ENCODE results near the gene LTB4R2.

Gene LTB4R2

GRCh38 chr14:24277606-24278321 lies 32.2 kb upstream of the LTB4R2 start:
- no peaks in the 10 kb centered on the region for H3K9me3 ChIP-seq (ENCODE audit: control insufficient read depth, insufficient read depth, low read length)
- no peaks in the 10 kb centered on the region; the same call in 1 of the 2 replicates for H3K36me3 ChIP-seq (ENCODE audit: control insufficient read depth, insufficient read depth, low read length)
- H3K27ac ChIP-seq (ENCODE audit: low read length), result no peak overlapping the region
- H3K4me1 ChIP-seq (ENCODE audit: control insufficient read depth, insufficient read depth, low read length), result no peaks in the 10 kb centered on the region
- WGBS (ENCODE audit: insufficient coverage, insufficient read length), result no CpG with 5 or more reads among the region's 11 CpGs
- DNase-seq (ENCODE audit: low read depth, low spot score), result no peak
- no peak overlapping the region for H3K4me3 ChIP-seq (ENCODE audit: low read length)
- H3K27me3 ChIP-seq (ENCODE audit: control insufficient read depth, insufficient read depth, low read length), result no peaks in the 10 kb centered on the region

DNA sequence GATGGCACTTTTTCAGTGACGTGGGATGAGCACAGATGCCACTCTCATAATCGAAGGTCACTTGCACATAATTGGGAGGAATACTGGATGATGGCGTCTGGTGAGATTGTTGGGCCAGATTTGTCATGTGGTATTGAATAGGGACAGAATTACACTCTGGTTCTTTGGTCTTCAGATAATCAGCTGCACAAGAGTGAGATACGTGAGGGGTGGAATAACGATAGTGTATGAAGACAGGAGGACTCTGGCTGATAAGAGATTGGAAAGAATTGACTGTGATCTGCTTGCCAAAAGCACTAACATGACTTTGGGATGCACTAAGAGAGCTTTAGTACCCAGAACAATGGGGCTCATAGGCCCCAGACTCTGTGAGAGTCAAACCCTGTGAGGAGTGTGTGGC lies 31.5 kb upstream of the LTB4R2 start:
- no peaks in the 10 kb centered on the region for H3K27me3 ChIP-seq (ENCODE audit: control insufficient read depth, insufficient read depth, low read length)
- no peaks in the 10 kb centered on the region for H3K4me1 ChIP-seq (ENCODE audit: control insufficient read depth, insufficient read depth, low read length)
- no peaks in the 10 kb centered on the region; the same call in 1 of the 2 replicates for H3K36me3 ChIP-seq (ENCODE audit: control insufficient read depth, insufficient read depth, low read length)
- H3K27ac ChIP-seq (ENCODE audit: low read length), result no peak overlapping the region
- no peak for DNase-seq (ENCODE audit: low read depth, low spot score)
- H3K9me3 ChIP-seq (ENCODE audit: control insufficient read depth, insufficient read depth, low read length), result no peaks in the 10 kb centered on the region
- WGBS (ENCODE audit: insufficient coverage, insufficient read length), result 100% methylated on average over 2 of the region's 5 CpGs
- no peak overlapping the region for H3K4me3 ChIP-seq (ENCODE audit: low read length)

DNA sequence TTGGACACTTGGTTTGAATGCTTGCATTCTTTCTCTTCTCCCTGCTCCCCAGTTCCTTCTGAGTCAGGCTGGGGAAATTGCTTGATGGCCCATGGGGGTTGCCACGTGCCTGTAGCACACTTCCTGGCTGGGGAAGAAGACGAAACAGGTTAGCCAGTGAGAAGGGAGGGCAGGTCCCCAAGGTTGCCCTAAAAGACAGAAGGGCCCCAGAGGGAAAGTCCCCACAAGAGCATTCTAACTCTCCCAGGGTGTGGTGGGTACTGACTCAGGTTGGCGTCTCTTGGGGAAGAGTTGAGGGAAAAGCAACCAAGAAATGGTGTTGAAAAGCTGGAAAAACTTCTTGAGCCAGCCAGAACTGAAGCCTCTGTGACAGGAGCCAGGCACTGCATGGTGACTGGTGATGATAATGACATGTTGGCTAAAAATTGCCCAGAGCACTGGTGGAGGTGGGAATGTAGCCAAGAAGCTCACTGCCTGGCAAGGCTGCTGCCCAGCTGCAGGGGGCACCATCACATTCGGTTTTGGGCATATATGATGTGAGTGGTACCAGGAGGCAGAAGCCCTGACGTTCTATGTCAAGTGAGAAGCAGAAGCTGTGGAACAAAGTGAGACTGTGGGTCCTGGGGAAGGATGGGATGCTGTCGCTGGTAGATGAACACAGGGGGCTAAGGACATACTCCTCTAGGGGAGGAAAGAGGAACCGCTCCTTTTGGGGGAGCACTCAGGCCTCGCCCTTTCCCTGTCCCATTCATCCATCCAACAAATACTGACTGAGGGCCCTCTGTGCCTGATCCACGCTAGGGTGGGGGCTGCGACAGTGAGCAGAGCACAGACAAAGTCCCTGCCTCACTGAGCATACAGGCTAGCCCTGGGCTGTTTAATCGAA lies 30.4 kb upstream of the LTB4R2 start:
- no peak for DNase-seq (ENCODE audit: low read depth, low spot score)
- H3K4me3 ChIP-seq (ENCODE audit: low read length), result no peak overlapping the region
- no CpG with 5 or more reads among the region's 11 CpGs for WGBS (ENCODE audit: insufficient coverage, insufficient read length)
- H3K9me3 ChIP-seq (ENCODE audit: control insufficient read depth, insufficient read depth, low read length), result no peaks in the 10 kb centered on the region
- no peaks in the 10 kb centered on the region for H3K27me3 ChIP-seq (ENCODE audit: control insufficient read depth, insufficient read depth, low read length)
- H3K36me3 ChIP-seq (ENCODE audit: control insufficient read depth, insufficient read depth, low read length), result no peaks in the 10 kb centered on the region; the same call in 1 of the 2 replicates
- H3K27ac ChIP-seq (ENCODE audit: low read length), result no peak overlapping the region
- H3K4me1 ChIP-seq (ENCODE audit: control insufficient read depth, insufficient read depth, low read length), result no peaks in the 10 kb centered on the region

DNA sequence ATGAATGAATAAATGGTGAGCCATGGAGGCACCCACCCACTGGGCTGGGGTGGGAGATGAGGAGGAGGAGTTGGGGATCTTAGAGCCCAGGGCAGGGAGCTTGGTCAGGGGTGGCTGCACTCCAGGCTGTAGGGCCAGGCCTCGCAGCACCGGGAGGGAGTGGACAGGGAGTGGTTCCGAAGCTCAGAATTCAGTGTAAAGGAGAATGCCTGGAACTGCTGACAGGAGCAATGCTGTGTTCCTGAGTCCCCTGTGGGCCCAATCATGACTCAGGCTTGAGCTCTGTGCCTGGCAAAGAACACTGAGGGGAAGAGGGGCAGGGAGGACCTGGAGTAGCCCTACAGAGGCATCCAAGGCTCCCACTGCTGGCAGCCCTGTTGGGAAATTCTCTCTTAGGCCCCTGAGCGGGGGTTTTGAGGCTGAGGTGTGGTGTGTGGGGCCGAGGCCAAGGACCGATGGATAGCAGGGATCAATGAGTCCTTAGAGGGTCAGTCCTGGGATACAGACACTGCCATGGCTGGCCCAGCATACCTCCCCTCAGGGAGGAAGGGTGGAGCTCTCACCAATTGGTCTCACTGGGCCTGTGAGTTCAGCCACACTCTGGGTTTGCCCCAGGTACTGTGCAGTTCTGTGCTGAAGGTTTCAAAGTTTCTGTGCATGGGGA lies 29.0 kb upstream of the LTB4R2 start:
- no peaks in the 10 kb centered on the region; the same call in 1 of the 2 replicates for H3K36me3 ChIP-seq (ENCODE audit: control insufficient read depth, insufficient read depth, low read length)
- H3K4me1 ChIP-seq (ENCODE audit: control insufficient read depth, insufficient read depth, low read length), result no peaks in the 10 kb centered on the region
- H3K4me3 ChIP-seq (ENCODE audit: low read length), result no peak overlapping the region
- WGBS (ENCODE audit: insufficient coverage, insufficient read length), result no CpG with 5 or more reads among the region's 6 CpGs
- no peak overlapping the region for H3K27ac ChIP-seq (ENCODE audit: low read length)
- no peaks in the 10 kb centered on the region for H3K9me3 ChIP-seq (ENCODE audit: control insufficient read depth, insufficient read depth, low read length)
- no peak for DNase-seq (ENCODE audit: low read depth, low spot score)
- H3K27me3 ChIP-seq (ENCODE audit: control insufficient read depth, insufficient read depth, low read length), result no peaks in the 10 kb centered on the region

GRCh38 chr14:24281636-24282035 lies 28.3 kb upstream of the LTB4R2 start:
- Histone ChIP-seq H3K27ac (ENCODE audit: low read length) (no peak overlapping the region), H3K4me1 (ENCODE audit: control insufficient read depth, insufficient read depth, low read length) (no peaks in the 10 kb centered on the region), H3K4me3 (ENCODE audit: low read length) (no peak overlapping the region), H3K36me3 (ENCODE audit: control insufficient read depth, insufficient read depth, low read length) (no peaks in the 10 kb centered on the region; the same call in 1 of the 2 replicates), H3K9me3 (ENCODE audit: control insufficient read depth, insufficient read depth, low read length) (no peaks in the 10 kb centered on the region), H3K27me3 (ENCODE audit: control insufficient read depth, insufficient read depth, low read length) (no peaks in the 10 kb centered on the region)
- DNase-seq (ENCODE audit: low read depth, low spot score), result no peak
- no CpG with 5 or more reads among the region's 7 CpGs for WGBS (ENCODE audit: insufficient coverage, insufficient read length)

GRCh38 chr14:24282736-24283135 lies 27.2 kb upstream of the LTB4R2 start:
- H3K27ac ChIP-seq (ENCODE audit: low read length), result no peak overlapping the region
- no peaks in the 10 kb centered on the region for H3K4me1 ChIP-seq (ENCODE audit: control insufficient read depth, insufficient read depth, low read length)
- H3K4me3 ChIP-seq (ENCODE audit: low read length), result no peak overlapping the region
- WGBS (ENCODE audit: insufficient coverage, insufficient read length), result no CpG with 5 or more reads among the region's 3 CpGs
- no peaks in the 10 kb centered on the region for H3K36me3 ChIP-seq (ENCODE audit: control insufficient read depth, insufficient read depth, low read length)
- H3K27me3 ChIP-seq (ENCODE audit: control insufficient read depth, insufficient read depth, low read length), result no peaks in the 10 kb centered on the region
- H3K9me3 ChIP-seq (ENCODE audit: control insufficient read depth, insufficient read depth, low read length), result no peaks in the 10 kb centered on the region
- no peak for DNase-seq (ENCODE audit: low read depth, low spot score)

DNA sequence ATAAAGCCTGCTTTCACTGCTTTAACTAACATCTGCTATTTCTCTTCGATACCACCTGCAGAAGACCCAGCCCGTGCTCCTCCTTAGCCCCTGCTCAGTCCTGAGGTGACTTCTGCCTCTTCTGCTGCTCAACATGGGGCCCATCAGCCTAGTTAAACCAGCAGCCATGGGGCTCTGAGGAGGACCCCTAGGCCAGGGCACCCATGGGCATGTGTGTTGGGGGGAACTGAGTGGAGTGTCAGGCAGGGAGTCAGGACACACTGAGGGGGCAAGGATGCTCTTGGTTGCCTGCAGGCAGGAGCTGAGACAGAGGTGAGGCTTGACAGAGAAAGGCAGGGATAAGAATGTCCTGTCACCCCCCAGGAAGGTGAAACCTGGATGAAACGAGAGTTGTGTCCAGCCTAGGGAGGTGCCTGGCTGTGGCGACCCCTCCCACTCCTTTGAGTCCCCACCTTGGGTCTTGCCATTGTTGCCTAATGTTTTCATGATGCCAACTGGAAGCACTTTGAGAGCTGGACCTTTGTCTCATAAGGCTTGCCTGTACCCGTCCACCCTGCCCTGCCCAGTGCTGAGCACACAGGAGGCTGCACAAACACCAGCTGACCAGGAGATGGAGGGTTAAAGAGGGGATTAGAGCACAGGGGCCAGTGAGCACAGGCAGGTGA lies 26.0 kb upstream of the LTB4R2 start:
- Histone ChIP-seq H3K27me3 (ENCODE audit: control insufficient read depth, insufficient read depth, low read length) (no peaks in the 10 kb centered on the region), H3K9me3 (ENCODE audit: control insufficient read depth, insufficient read depth, low read length) (no peaks in the 10 kb centered on the region), H3K4me1 (ENCODE audit: control insufficient read depth, insufficient read depth, low read length) (no peaks in the 10 kb centered on the region), H3K27ac (ENCODE audit: low read length) (no peak overlapping the region), H3K4me3 (ENCODE audit: low read length) (no peak overlapping the region), H3K36me3 (ENCODE audit: control insufficient read depth, insufficient read depth, low read length) (no peaks in the 10 kb centered on the region)
- DNase-seq (ENCODE audit: low read depth, low spot score), result no peak
- no CpG with 5 or more reads among the region's 5 CpGs for WGBS (ENCODE audit: insufficient coverage, insufficient read length)

- H3K27me3 ChIP-seq (ENCODE audit: control insufficient read depth, insufficient read depth, low read length), result no peaks in the 10 kb centered on the region
- no CpG with 5 or more reads among the region's 11 CpGs for WGBS (ENCODE audit: insufficient coverage, insufficient read length)
These were observed 25.4 kb upstream of the LTB4R2 start for GRCh38 chr14:24284501-24285035.

GRCh38 chr14:24285351-24285750 lies 24.6 kb upstream of the LTB4R2 start:
- no CpG with 5 or more reads among the region's 4 CpGs for WGBS (ENCODE audit: insufficient coverage, insufficient read length)
- DNase-seq (ENCODE audit: low read depth, low spot score), result no peak
- no peaks in the 10 kb centered on the region for H3K27me3 ChIP-seq (ENCODE audit: control insufficient read depth, insufficient read depth, low read length)

More at GRCh38 chr14:24284501-24285035, 25.4 kb upstream of the LTB4R2 start:
- Histone ChIP-seq H3K4me3 (ENCODE audit: low read length) (no peak overlapping the region), H3K9me3 (ENCODE audit: control insufficient read depth, insufficient read depth, low read length) (no peaks in the 10 kb centered on the region), H3K27ac (ENCODE audit: low read length) (no peak overlapping the region), H3K36me3 (ENCODE audit: control insufficient read depth, insufficient read depth, low read length) (no peaks in the 10 kb centered on the region), H3K4me1 (ENCODE audit: control insufficient read depth, insufficient read depth, low read length) (no peaks in the 10 kb centered on the region)
- DNase-seq (ENCODE audit: low read depth, low spot score), result no peak

DNA sequence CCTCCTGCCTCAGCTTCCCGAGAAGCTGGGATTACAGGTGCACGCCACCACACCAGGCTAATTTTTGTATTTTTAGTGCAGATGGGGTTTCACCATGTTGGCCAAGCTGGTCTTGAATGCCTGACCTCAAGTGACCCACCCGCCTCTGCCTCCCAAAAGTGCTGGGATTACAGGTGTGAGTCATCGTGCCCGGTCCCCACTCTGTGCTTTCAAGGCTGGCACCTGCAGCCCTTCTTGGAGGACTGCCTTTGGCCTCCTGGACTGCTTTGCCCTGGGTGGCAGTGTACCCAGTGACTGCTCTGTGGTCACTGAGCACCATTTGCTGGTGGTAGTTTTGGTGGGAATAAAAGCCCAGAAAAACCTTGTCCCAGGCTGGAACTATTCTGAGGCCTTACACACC lies 22.9 kb upstream of the LTB4R2 start:
- no peak overlapping the region for H3K4me3 ChIP-seq (ENCODE audit: low read length)
- no peak overlapping the region for H3K27ac ChIP-seq (ENCODE audit: low read length)
- H3K36me3 ChIP-seq (ENCODE audit: control insufficient read depth, insufficient read depth, low read length), result 0 out of 2 replicates have a peak, but pooled peaks cover 2% of the 10 kb centered on the region
- WGBS (ENCODE audit: insufficient coverage, insufficient read length), result no CpG with 5 or more reads among the region's 5 CpGs
- H3K9me3 ChIP-seq (ENCODE audit: control insufficient read depth, insufficient read depth, low read length), result no peaks in the 10 kb centered on the region
- H3K4me1 ChIP-seq (ENCODE audit: control insufficient read depth, insufficient read depth, low read length), result no peaks in the 10 kb centered on the region
- DNase-seq (ENCODE audit: low read depth, low spot score), result no peak
- no peaks in the 10 kb centered on the region for H3K27me3 ChIP-seq (ENCODE audit: control insufficient read depth, insufficient read depth, low read length)

More at GRCh38 chr14:24285351-24285750, 24.6 kb upstream of the LTB4R2 start:
- H3K27ac ChIP-seq (ENCODE audit: low read length), result no peak overlapping the region
- no peak overlapping the region for H3K4me3 ChIP-seq (ENCODE audit: low read length)
- H3K36me3 ChIP-seq (ENCODE audit: control insufficient read depth, insufficient read depth, low read length), result no peaks in the 10 kb centered on the region
- H3K4me1 ChIP-seq (ENCODE audit: control insufficient read depth, insufficient read depth, low read length), result no peaks in the 10 kb centered on the region
- no peaks in the 10 kb centered on the region for H3K9me3 ChIP-seq (ENCODE audit: control insufficient read depth, insufficient read depth, low read length)
